22Rv1 (cell line): ENCODE measurements around the gene DUSP9.

Experiments used
- CTCF ChIP-seq: fragments of 450-650 bp; IDR thresholded peaks from 2 replicates; pipeline ENCODE4 v1.5.1; 2017; ENCODE audit warnings: mild to moderate bottlenecking
- ZFX ChIP-seq: fragments of 450-650 bp; IDR thresholded peaks from 2 replicates; pipeline ENCODE4 v1.6.1; 2017; ENCODE audit warnings: antibody characterized with exemption, borderline replicate concordance

DNA sequence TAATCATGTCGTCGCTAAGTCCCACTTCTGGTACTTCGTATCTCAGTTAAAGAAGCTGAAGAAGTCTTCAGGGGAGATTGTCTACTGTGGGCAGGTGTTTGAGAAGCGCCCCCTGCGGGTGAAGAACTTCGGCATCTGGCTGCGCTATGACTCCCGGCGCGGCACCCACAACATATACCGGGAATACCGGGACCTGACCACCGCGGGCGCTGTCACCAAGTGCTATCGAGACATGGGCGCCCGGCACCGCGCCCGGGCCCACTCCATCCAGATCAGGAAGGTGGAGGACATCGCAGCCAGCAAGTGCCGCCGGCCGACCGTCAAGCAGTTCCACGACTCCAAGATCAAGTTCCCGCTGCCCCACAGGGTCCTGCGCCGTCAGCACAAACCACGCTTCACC is 15.3 kb downstream of the DUSP9 start:
- TF ChIP-seq CTCF (peak; percentile 65), ZFX (no peak)
